Cardiac septum (tissue), 1 donor: ENCODE data around the gene FAM168B. TPM values are rescaled to one million over a fixed set of nuclear protein-coding genes. Genes with fewer than 3 reads are reported as not detected.

Experiments
- DNase-seq: peaks from one replicate; pipeline ENCODE4 v3.0.0-alpha.2; 2020; ENCODE audit warnings: low spot score
- intact Hi-C: fragments of 100-400 bp; cut with DNase I; formaldehyde crosslinking; loops from one replicate; pipeline ENCODE4 v1.14.0; 2022
- total RNA-seq: library from RNA; stranded (reverse); fragmentation: NEBNext Ultra II Directional; extraction: Animal tissue kit (Norgen Biotek cat#: 25700); gene quantifications from one replicate; pipeline ENCODE4 v1.2.1, GENCODE V29; 2021
- donor health status: DM: no; HTN: no; CAD: no.

Gene FAM168B
- total RNA-seq, 1 donor from 2014 or later, result 90.3 TPM

DNA sequence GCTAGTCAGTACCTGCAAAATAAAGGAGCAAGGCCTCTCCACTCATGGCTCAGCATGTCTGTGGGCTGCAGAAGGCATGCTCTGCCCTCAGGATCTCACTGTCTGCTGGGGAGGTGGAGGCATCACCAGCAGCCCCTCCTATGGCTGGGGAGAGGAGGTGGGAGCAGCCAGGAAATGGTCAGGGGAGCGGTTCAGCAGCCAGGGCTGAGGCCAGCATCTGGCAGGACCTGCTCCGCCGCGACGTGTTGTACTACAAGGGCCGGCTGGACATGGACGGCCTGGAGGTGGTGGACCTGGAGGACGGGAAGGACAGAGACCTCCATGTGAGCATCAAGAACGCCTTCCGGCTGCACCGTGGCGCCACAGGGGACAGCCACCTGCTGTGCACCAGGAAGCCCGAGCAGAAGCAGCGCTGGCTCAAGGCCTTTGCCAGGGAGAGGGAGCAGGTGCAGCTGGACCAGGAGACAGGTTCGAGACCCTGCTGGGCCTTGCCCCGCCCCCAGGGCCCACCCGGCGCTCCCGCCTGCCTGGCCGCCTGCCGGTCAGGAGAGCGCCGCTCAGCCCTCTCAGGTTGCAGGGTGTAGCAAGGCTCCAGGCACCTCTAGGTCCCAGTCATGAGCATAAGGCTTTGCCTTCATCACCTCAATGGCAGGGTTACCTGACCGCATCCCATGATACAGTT, 49.0 kb downstream of the FAM168B start:
- intact Hi-C loops, result no loop called here
- no peak for DNase-seq

DNA sequence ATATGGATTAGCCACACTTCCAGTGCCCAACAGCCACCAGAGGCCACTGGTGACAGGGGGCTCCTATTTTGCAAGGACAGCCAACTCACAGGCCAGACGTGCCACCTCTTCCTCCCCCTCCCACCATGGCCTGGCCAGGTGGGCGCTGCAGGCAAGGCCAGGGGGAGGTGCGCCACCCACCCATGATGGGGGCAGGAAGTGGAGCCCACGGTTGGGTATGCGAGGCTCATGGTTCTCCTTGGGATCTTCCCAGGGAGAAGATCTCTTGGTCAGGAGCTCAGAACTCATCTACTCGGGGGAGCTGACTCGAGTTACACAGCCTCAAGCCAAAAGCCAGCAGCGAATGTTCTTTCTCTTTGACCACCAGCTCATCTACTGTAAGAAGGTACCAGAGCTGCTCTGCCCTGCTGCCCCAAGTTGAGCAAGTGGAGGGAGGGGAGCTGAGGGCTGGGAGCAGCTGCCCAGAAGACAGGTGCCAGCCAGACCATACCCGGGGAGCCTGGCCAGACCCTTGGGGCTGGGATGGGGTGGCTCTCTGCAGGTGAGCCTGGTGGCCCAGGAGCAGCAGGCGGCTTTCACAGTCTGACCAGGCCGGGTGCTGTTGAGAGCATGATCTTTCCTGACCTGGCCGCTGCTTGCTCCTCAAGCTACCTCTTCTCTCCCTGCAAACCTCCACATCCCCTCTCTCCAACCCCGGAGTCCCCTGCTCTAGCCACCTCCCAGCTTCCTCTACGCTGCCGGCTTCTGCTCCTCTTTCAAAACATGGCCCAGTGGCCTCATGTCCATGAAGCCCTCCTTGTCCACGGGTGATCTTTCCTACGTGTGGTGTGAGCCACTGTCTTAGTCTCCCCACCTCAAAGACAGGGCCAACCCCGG, 49.8 kb downstream of the FAM168B start:
- intact Hi-C loops, result no loop called here
- DNase-seq, result no peak

DNA sequence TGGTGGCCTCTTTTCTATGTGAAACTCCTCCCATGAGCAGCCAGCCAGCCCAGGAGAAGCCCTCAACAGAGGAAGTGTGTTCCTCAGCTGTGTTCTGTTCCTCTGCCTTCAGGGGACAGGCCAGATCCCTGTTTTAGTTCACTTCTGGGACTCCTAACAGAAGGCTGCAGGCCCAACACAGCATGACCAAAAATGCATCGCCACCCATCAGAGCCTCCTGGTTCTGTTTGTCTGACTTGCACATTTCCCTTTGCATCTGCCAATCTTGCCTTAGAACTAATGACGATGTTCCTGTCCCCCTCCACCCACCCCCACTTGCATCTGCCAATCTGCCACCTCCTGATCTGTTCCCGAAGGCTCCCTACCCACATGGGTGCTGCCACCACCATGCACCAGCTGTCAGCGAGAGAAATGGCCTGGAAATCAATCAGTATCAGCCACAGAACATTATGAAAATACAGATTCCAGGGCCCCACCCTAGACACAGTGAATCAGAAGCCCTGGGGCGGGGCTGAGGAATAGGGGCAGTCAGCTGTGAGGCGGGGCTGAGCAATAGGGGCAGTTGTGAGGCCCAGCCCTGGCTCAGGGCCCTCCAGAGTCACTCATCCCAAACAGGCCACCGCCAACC, 51.0 kb downstream of the FAM168B start:
- no peak for DNase-seq
- intact Hi-C loops, result no loop called here

DNA sequence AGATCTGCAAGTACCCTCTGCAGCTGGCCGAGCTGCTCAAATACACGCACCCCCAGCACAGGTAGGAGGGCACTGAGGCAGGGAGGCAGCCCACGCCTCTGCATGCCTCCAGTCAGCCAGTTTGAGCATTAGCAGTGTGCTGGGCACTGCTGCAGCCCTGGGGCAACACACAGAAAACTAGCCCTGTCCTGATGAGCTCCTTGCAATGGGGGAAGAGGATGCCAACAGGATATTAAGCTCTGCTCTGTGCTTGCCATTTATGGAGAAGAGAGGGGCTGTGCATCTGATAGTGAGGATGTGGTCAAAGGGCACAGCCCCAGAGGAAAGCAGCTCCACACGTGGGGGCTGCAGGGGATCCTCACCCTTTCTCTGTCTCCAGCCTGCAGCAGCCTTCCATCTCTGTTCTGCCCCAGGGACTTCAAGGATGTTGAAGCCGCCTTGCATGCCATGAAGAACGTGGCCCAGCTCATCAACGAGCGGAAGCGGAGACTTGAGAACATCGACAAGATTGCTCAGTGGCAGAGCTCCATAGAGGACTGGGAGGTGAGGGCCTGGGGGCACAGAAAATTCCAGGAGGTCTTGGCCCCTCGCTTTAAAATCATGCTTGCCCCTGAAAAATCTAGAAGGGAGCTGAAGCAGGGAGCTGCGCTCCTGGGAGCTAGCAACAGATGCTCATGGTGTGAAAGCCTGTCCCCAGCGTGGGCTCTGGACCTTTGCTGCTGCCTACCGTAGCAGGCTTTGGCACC, 51.7 kb downstream of the FAM168B start:
- no peak for DNase-seq
- intact Hi-C loops, result no loop called here

DNA sequence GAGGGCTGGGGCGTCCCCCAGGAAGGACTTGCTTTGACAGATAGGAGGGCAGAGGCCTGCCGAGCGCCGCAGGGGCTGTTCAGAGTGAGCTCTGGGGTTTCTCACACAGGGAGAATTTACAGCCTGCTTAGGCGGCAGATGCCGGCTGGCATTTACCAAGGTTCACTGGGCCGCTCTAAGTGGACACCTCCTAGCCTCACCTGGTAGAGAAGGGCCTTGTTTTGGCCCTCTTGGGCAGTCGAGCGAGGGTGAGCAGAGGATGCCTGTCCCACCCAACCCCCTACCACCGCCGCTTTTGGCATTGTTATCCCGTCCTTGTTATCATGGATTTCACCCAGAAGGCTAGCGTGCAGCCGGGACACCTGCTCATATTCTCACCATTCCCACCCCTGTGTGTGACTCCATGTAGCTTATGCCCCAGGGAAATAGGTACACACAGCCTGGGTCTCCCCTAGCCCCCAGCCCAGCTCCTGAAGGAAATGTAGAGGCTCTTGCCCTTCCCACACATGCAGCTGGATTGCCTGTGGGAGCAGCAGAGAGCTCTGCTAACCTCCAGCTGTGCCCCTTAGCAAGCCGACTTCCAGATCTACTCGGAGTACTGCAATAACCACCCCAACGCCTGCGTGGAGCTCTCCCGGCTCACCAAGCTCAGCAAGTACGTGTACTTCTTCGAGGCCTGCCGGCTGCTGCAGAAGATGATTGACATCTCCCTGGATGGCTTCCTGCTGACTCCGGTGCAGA, 52.4 kb downstream of the FAM168B start:
- no peak for DNase-seq
- intact Hi-C loops, result no loop called here

DNA sequence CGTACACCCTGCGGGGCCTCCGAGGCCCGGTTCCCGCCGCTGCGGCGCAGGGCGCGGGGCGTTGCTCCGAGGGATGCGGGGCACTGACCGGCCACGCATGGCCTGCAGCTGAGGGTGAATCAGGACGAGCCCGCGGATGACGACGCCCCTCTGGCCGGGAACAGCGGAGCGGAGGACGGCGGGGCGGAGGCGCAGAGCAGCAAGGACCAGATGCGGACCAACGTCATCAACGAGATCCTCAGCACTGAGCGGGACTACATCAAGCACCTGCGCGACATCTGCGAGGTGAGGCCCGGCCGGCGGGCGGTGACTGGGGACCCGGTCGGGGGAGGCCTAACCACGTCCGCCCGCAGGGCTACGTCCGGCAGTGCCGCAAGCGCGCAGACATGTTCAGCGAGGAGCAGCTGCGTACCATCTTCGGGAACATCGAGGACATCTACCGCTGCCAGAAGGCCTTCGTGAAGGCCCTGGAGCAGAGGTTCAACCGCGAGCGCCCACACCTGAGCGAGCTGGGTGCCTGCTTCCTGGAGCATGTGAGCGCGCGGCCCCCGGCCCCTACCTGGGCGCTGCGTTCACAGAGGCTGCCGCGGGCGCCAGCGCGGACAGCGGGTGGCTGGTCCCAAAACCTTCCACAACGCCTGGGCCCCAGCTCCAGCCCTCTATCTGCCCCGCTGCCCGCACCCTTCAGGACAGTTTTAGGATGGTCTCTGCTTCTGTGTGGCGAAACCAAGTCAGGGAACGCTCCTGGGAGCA, 53.2 kb downstream of the FAM168B start:
- no peak for DNase-seq
- intact Hi-C loops, result no loop called here

DNA sequence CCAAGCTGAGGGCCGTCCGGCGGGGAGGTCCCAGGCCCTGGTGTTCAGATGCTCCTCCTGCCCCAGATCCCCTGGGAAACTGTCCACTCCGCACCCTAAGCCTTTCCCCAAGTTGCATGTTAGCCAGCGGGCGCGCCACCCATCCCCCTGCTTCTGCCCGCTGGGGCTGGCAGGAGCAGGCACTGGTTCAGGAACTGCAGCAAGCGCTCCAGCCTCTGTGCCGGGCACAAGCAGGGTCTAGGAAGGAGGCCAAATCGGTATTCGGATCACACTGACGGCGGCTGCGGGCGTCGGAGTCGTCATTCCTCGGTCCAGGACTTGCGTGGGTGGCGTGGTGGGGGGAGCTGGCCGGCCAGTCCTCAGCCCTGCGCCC, 53.7 kb downstream of the FAM168B start:
- DNase-seq, result no peak
- intact Hi-C loops, result no loop called here

DNA sequence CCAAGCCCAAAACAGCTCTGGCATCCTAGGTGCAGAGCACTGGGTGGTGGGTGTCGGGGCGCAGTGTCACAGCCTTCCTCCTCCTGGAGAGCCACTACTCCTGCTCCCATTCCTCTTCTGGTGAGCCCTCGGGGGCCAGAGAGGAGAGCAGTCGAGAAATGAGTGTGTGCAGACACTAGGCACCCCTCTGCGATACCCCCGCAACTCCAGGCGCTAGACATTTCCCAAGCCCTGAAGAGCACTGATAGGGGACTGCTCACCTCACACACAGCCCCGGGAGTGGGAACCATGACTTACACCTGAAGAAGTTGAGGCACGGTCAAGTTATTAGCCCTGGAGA, 54.2 kb downstream of the FAM168B start:
- no peak for DNase-seq
- intact Hi-C loops, result no loop called here

DNA sequence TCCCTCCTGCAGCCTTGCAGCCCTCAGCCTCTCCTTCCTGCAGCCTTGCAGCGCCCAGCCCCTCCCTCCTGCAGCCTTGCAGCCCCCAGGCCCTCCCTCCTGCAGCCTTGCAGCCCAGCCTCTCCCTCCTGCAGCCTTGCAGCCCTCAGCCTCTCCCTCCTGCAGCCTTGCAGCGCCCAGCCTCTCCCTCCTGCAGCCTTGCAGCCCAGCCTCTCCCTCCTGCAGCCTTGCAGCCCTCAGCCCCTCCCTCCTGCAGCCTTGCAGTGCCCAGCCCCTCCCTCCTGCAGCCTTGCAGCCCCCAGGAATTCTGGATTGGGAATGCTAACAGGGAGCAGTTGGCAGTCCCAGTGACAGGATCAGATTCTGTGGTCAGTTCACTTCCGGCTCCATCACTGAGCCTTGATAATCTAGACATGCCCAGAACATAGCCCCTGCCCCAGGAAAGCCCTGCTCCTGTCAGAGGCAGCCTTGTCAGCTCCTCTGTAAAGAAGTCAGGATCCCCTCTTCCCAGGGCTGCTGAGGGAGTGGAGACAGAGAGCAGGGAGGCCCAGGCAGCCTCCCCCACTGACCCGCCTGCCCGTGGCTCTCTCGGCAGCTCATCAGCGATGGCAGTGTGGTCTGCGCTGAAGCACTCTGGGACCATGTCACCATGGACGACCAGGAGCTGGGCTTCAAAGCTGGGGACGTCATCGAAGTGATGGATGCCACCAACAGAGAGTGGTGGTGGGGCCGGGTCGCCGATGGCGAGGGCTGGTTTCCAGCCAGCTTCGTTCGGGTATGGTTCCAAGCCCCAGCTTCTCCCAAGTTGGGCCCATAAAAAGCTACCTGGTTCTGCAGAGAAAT, 54.8 kb downstream of the FAM168B start:
- intact Hi-C loops, result no loop called here
- DNase-seq, result no peak

DNA sequence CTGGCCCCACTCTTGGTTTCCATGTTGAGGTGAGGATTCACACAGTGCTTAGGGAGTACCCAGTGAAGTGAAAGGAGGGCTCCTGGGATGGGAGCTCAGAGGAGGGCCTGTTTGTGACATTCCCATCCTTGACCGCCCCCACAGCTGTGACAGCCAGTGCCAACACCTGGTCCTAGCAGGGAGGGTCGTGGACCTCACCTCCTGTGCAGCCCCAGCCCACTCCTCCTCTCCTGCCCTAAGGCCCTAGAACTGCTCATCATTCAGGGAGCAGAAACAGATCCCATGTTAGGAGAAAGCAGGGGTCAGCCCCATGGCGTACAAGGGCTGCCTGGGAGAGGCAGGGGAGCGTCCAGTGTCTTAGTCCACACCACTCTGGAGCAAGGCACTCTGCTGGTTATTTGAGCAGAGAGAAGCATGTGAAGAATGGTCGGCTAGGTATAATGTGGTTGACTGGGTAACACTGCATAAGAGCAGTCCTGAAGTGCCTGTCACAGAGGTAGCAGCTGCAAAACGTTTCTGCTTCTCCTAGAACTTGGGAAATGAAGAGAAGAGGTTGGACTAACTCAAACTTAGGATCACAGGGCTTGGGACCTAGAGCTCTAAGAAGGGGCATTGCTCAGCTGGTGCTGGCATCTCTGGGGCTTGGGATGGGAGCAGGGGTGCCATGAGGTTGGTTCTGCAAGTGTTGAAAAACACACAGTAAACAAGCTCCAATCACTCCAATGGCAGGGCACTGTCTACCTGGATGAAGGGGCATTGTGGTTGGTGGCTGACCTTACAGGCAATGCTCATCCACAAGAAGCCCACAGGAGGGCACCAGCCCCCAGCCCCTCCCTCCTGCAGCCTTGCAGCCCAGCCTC, 55.6 kb downstream of the FAM168B start:
- intact Hi-C loops, result no loop called here

DNA sequence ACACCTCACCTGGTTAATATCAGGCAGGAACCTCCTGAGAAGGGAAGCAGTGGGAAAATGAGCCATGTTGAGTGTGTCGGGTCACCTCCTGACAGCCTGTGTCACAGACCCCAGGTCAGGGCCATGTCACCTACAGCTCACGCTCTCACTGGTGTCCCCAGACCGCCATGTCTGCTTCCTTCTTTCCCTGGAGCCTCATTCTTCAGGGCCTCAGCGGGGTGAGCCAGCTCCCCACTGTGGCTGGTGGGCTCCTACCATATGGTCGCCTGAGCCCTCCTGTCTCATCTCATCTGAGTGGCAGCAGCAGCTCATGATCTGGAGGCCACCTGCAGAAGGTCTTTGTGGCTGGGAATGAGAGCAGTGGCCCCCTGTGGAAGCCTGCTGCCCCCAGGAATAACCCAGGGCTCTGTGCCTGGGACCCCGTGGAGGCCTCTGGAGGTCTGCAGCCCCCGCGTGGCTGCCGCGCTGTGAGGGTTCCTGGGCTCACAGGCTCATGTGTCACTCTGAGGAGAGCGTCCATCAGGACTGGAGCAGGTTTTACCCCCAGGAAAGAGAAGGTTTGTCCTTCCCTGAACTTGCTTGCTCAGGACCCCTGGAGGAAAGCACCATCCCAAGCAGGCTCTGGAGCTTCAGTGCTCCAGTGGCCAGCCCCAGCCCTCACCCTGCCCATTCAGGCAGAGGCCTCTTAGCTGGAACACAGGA, 56.4 kb downstream of the FAM168B start:
- no peak for DNase-seq
- intact Hi-C loops, result no loop called here

More for the DNA sequence above, 55.6 kb downstream of the FAM168B start:
- DNase-seq, result no peak

DNA sequence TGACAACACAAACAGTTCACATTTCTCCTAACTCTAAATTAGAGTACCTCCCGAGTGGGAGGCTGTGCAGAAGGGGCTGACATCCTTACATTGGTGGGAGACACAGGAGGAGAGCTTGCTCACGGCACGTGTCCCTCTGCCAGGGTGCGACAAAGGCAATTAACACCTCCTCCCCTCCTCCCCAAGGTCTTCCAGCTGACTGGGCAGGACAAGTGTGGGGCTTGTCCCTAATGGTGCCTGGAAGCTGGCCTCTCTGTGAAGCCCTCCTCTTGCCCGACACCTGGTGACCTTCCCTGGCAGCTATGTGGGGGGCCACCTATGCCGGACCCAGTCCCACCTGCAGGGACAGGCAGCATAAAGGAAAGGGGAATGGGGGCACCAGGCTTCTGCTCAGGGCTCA, 57.0 kb downstream of the FAM168B start:
- intact Hi-C loops, result no loop called here
- DNase-seq, result no peak

DNA sequence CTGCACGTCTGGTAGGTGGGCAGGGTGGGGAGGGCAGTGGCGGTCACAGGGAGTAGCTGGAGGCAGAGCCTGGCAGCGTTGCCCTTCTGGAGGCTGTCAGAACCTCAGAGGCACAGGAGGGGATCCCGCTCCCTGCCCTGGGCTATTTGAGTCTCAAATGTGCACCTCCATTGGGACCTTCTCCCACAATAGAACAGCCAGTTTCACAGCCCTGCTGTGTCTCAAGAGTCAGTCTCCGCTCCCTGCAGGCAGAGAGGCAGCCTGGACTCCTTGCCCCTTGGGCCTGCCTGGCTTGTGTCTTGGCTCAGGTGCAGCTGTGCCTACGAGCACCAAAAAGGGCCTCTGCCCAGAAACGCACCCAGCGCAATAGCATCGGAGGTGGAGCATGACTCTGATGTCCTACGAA, 57.4 kb downstream of the FAM168B start:
- intact Hi-C loops, result no loop called here
- no peak for DNase-seq

DNA sequence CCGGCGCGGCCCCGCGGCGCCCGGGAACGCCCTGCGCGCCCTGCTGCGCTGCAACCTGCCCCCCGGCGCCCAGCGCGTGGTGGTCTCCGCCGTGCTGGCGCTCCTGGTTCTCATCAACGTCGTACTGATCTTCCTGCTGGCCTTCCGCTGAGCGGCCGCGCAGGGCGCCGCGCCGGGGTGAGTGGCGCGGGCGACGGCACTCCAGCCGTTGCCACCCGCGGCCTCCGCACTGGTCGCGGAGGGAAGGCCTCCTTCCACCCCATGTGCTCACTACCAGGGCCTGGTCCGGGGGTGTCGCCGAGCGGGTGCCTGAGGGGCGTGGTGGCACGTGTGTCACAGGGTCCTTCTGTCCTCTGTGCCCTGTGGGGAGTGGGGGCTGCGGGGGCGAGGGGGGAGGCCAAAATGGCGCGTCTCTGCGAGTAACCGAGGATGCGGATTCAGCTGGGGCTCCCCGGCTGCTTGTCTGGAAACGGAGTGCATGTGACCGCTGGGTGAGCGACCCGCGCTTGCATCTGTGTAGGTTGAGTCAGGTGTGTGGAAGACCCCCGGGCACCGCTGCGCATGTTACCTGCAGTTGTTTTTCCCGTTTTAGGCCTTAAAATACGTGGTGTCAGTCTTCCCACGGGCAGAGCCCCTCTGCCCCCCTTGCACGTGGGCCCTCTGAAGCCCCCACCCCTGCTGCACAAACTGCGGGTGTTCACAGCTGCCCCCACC, 58.0 kb downstream of the FAM168B start:
- intact Hi-C loops, result no loop called here
- no peak for DNase-seq

DNA sequence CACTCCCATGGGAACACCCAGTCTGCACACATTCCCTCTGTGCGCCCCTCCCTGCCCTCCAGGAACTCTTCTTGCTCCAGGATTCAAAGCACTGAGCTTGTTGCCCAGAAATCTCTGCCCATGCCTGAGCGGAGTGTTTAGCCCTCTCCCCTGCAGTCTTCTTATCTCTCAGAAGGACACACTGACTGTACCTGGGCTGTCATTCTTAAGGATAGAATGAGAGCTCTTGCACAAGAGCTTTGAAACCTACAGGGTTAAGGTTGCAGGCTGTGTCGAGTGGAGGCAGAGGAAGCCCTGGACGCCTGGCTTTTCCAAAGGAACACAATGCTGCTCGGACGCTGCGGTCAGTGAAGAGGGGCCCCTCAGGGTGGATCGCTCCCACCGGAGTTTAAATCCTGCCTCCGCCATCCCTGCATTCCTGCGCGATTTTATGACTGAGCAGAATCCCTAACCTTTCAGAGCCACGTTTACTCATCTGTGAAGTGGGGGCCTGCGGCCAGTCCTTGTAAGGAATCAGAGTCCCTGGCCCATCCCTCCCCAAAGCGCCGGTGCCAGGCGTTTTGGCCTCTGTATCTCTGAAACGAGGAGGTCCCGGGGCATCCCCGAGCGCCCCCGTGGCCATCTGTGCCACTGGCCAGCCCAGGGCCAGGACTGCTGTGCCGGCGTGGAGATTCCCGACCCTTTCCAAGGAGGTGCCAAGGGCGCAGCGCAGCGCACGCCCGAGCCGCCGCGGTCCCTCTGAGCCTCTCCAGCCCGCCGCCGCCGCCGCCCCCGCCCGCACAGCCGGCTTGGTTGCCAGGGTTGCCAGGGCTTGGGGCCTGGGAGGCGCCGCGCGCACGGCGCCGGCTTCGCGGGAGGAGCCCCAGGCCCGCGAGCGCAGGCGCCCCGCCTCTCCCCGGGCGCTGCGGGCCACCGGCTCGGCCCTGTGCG, 58.9 kb downstream of the FAM168B start:
- no peak for DNase-seq

More for the DNA sequence above, 58.9 kb downstream of the FAM168B start:
- intact Hi-C loops, result no loop called here
